Esophagus squamous epithelium (tissue), 5 donors: ENCODE results near the gene NAV2. TPM values are rescaled to one million over a fixed set of nuclear protein-coding genes. Genes with fewer than 3 reads are reported as not detected.

ENCODE experiments used
- DNase-seq: peaks from one replicate; lab custom pipeline; 2025; lab: John Stamatoyannopoulos, UW
- H3K27ac ChIP-seq, 4 donors: fragments of 200-600 bp; sonication (generic); one replicate each; pipeline ENCODE4 v1.5.1; 2016 to 2019; ENCODE audit warnings: mild to moderate bottlenecking in 1 of 4
- H3K27me3 ChIP-seq, 4 donors: fragments of 200-600 bp; sonication (generic); 1 replicate in 3 of 4; 2 replicates in 1 of 4; pipeline versions ENCODE4 v1.5.1 to v1.6.0; 2017 to 2021; ENCODE audit warnings: antibody characterized with exemption in 1 of 4
- H3K36me3 ChIP-seq, 3 donors: fragments of 200-600 bp; sonication (generic); one replicate each; pipeline ENCODE4 v1.5.1; 2016 to 2019
- H3K4me1 ChIP-seq, 3 donors: fragments of 200-600 bp; sonication (generic); one replicate each; pipeline ENCODE4 v1.5.1; 2017 to 2019
- H3K4me3 ChIP-seq, 4 donors: fragments of 200-600 bp; sonication (generic); 1 replicate in 3 of 4; 2 replicates in 1 of 4; pipeline ENCODE4 v1.5.1; 2016 to 2019; ENCODE audit warnings: mild to moderate bottlenecking in 2 of 4, moderate library complexity in 1 of 4
- H3K9me3 ChIP-seq, 3 donors: fragments of 200-600 bp; sonication (generic); one replicate each; pipeline ENCODE4 v1.5.1; 2016 to 2019
- CTCF ChIP-seq, 6 experiments: fragments of 450-650 bp in 4 of 6; fragments of 200-600 bp in 2 of 6; sonication (generic) in 2 of 6; IDR thresholded peaks; one replicate each; pipeline ENCODE4 v1.5.1; 2016 to 2019; ENCODE audit warnings: antibody characterized with exemption in 6 of 6, mild to moderate bottlenecking in 4 of 6, moderate library complexity in 4 of 6
- POLR2A ChIP-seq, 4 donors: fragments of 450-650 bp; IDR thresholded peaks; one replicate each; pipeline ENCODE4 v1.6.1; 2017; ENCODE audit warnings: antibody characterized with exemption in 4 of 4, mild to moderate bottlenecking in 4 of 4, moderate library complexity in 3 of 4
- WGBS, 2 donors: methylation state at CpG; one replicate each; pipeline ENCODE4 v1.1.5; 2018; 5-methylcytosine and 5-hydroxymethylcytosine counted together
- intact Hi-C: fragments of 100-400 bp; cut with DNase I; formaldehyde crosslinking; loops from one replicate; pipeline ENCODE4 v1.15.0; 2022
- total RNA-seq, 4 donors: library from RNA; depleted of rRNA; stranded (reverse); fragments of >200 nt; gene quantifications; one replicate each; pipeline ENCODE4 v1.1.0, GENCODE V29; 2016
- donor health status: DM: yes; HTN: yes; CAD: no.

The NAV2 gene
- total RNA-seq, 4 donors from 2014 or later: 4.9 to 19.1 (median 14.6) TPM

- intact Hi-C loops: no loop called here
- Histone ChIP-seq H3K27ac (no peak overlapping the region), H3K4me3 (no peak overlapping the region), H3K4me1 (peaks cover 0 to 15% (median 0%) of the 10 kb centered on the region in 3 donors), H3K36me3 (no peaks in the 10 kb centered on the region), H3K27me3 (no peaks in the 10 kb centered on the region), H3K9me3 (no peaks in the 10 kb centered on the region)
- no peak for TF ChIP-seq CTCF (IDR thresholded peaks at IDR 0.05)
- no peak for TF ChIP-seq POLR2A (IDR thresholded peaks at IDR 0.05)
- WGBS, 2 donors: 76 to 87% methylated on average over 2 of the region's 2 CpGs
- DNase-seq: no peak
Measured at GRCh38 chr11:19786644-19787043, 74.0 kb downstream of the NAV2 start.

GRCh38 chr11:19788435-19788834 is 75.8 kb downstream of the NAV2 start:
- TF ChIP-seq POLR2A (IDR thresholded peaks at IDR 0.05) (no peak), CTCF (IDR thresholded peaks at IDR 0.05) (no peak)
- Histone ChIP-seq H3K4me1 (peaks cover 0 to 15% (median 0%) of the 10 kb centered on the region in 3 donors), H3K27ac (no peak overlapping the region), H3K36me3 (no peaks in the 10 kb centered on the region), H3K4me3 (no peak overlapping the region), H3K27me3 (no peaks in the 10 kb centered on the region), H3K9me3 (no peaks in the 10 kb centered on the region)
- 85 to 93% methylated on average over 4 of the region's 4 CpGs for whole genome bisulfite sequencing, 2 donors
- no peak for DNase-seq
- intact Hi-C loops: no loop called here

GRCh38 chr11:19789245-19789644 is 76.6 kb downstream of the NAV2 start:
- no peak for TF ChIP-seq POLR2A (IDR thresholded peaks at IDR 0.05)
- no peak for TF ChIP-seq CTCF (IDR thresholded peaks at IDR 0.05)
- 75 to 81% methylated on average over 6 of the region's 6 CpGs for WGBS, 2 donors
- intact Hi-C loops: no loop called here
- H3K9me3 ChIP-seq: no peaks in the 10 kb centered on the region
- no peak overlapping the region for H3K27ac ChIP-seq
- H3K36me3 ChIP-seq: no peaks in the 10 kb centered on the region
- H3K4me3 ChIP-seq: no peak overlapping the region
- DNase-seq: no peak
- H3K27me3 ChIP-seq: no peaks in the 10 kb centered on the region
- peaks cover 0 to 15% (median 0%) of the 10 kb centered on the region in 3 donors for H3K4me1 ChIP-seq

GRCh38 chr11:19789835-19790710 is 77.4 kb downstream of the NAV2 start:
- Histone ChIP-seq H3K9me3 (no peaks in the 10 kb centered on the region), H3K36me3 (no peaks in the 10 kb centered on the region), H3K4me3 (no peak overlapping the region), H3K27ac (peak overlapping the region in 1 of 4 donors; percentile 17), H3K27me3 (no peaks in the 10 kb centered on the region), H3K4me1 (peaks cover 0 to 15% (median 0%) of the 10 kb centered on the region in 3 donors)
- DNase-seq: no peak
- intact Hi-C loops: no loop called here
- 36 to 55% methylated on average over 5 to 10 of the region's 10 CpGs for WGBS, 2 donors
- TF ChIP-seq POLR2A (IDR thresholded peaks at IDR 0.05): no peak
- TF ChIP-seq CTCF (IDR thresholded peaks at IDR 0.05): no peak

GRCh38 chr11:19790831-19791552 is 78.4 kb downstream of the NAV2 start:
- no peaks in the 10 kb centered on the region for H3K9me3 ChIP-seq
- H3K36me3 ChIP-seq: no peaks in the 10 kb centered on the region
- DNase-seq: no peak
- no peak overlapping the region for H3K4me3 ChIP-seq
- no peak overlapping the region for H3K27ac ChIP-seq
- intact Hi-C loops: no loop called here
- WGBS, 2 donors: 75 to 77% methylated on average over 6 to 7 of the region's 8 CpGs
- TF ChIP-seq POLR2A (IDR thresholded peaks at IDR 0.05): no peak
- no peak for TF ChIP-seq CTCF (IDR thresholded peaks at IDR 0.05)
- peaks cover 0 to 15% (median 0%) of the 10 kb centered on the region in 3 donors for H3K4me1 ChIP-seq
- H3K27me3 ChIP-seq: no peaks in the 10 kb centered on the region
